ENCODE data around the gene PCDHA4.
"Not testable (repeated sequence)": the region's sequence is repeated elsewhere in the genome, so short reads cannot be mapped to it uniquely, and the experiment has no call there.

The PCDHA4 gene

GRCh38 chr5:140806834-140807775 is at the start of gene PCDHA4:
PCDHA4 (plus strand) TSS chr5:140807068.
- DNase-seq = peak; percentile 44

GRCh38 chr5:140764177-140764973 is 42.5 kb upstream of the PCDHA4 start:
- no peak for DNase-seq

GRCh38 chr5:140767444-140767843 is 39.4 kb upstream of the PCDHA4 start:
- DNase-seq = no peak

- no peak for DNase-seq
Observed at GRCh38 chr5:140780512-140780911, 26.4 kb upstream of the PCDHA4 start.

- peak; percentile 26 for DNase-seq
Observed at GRCh38 chr5:140785905-140786686, 20.8 kb upstream of the PCDHA4 start, which contains the start of gene PCDHA1. PCDHA1 (plus strand) TSS chr5:140786140.

- not testable (repeated sequence) for DNase-seq
Observed at GRCh38 chr5:140787422-140787821, 19.4 kb upstream of the PCDHA4 start.

- DNase-seq = not testable (repeated sequence)
Observed at GRCh38 chr5:140787849-140788504, 18.9 kb upstream of the PCDHA4 start.

- DNase-seq = peak; percentile 5
Observed at GRCh38 chr5:140791089-140791488, 15.8 kb upstream of the PCDHA4 start.

GRCh38 chr5:140794595-140795258 is 12.1 kb upstream of the PCDHA4 start, which contains the start of gene PCDHA2:
PCDHA2 (plus strand) TSS chr5:140794852.
- DNase-seq = no peak

- DNase-seq = peak; percentile 13
Observed at GRCh38 chr5:140795259-140795641, 11.6 kb upstream of the PCDHA4 start.

GRCh38 chr5:140796072-140796717 is 10.7 kb upstream of the PCDHA4 start:
- not testable (repeated sequence) for DNase-seq

GRCh38 chr5:140796718-140797095 is 10.2 kb upstream of the PCDHA4 start:
- no peak for DNase-seq

GRCh38 chr5:140800816-140801493 is 5.9 kb upstream of the PCDHA4 start, which contains the start of gene PCDHA3:
PCDHA3 (plus strand) TSS chr5:140801057.
- peak; percentile 20 for DNase-seq

GRCh38 chr5:140801494-140801841 is 5.4 kb upstream of the PCDHA4 start:
- DNase-seq = no peak

GRCh38 chr5:140802381-140802780 is 4.5 kb upstream of the PCDHA4 start:
- DNase-seq = not testable (repeated sequence)

- no peak for DNase-seq
Observed at GRCh38 chr5:140802781-140803271, 4.0 kb upstream of the PCDHA4 start.

GRCh38 chr5:140808241-140808888 is 1.5 kb downstream of the PCDHA4 start:
- not testable (repeated sequence) for DNase-seq

- DNase-seq = no peak
Observed at GRCh38 chr5:140808889-140809291, 2.0 kb downstream of the PCDHA4 start.

GRCh38 chr5:140821375-140822280 is 14.8 kb downstream of the PCDHA4 start, which contains the start of gene PCDHA5:
PCDHA5 (plus strand) TSS chr5:140821613.
- peak; percentile 58 for DNase-seq

Data from hematopoietic multipotent progenitor cell treated with erythropoietin and hydrocortisone succinate and interleukin-3 and kit ligand, for 4 days (in vitro differentiated cells).